NCI-H345 treated with DMSO at 0.1 percent for 48 hours (cell line): Measurements from ENCODE around the gene NR5A1.

Experiments
- DNase-seq: peaks from one replicate; lab custom pipeline; 2025; ENCODE audit not compliant: unreplicated experiment; lab: John Stamatoyannopoulos, UW

NR5A1 gene

DNA sequence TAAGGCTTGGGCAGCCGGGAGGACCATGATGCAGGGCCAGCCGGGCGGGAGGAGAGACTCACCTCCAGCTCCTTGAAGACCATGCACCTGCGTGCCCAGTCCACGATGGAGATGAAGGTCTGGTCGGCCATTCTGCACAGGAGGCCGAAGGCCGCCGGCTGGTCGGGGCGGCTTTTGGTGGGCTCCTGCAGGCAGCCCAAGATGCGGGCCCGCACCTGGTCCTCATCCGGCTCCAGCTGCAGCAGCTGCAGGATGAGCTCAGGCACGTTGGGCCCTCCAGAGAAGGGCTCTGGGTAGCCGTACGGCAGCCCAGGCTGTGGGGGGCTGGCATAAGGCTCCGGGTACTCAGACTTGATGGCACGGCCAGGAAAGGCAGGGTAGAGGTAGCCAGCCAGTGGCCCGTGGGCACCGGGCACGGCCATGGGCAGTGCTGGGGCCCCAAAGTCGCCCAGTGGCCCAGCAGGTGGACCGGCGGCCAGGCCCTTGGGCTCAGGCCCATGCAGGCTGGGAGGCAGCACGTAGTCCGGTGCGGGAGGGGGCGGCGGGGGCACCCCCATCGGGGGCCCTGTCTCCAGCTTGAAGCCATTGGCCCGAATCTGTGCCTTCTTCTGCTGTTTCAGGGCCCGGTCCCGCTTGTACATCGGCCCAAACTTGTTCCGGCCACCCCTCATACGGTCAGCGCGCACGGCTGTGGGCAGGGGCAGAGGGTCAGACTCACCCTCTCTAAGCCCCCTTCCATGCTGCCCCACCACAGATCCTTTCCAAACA lies 7.0 kb downstream of the NR5A1 start:
- DNase-seq, result no peak

DNA sequence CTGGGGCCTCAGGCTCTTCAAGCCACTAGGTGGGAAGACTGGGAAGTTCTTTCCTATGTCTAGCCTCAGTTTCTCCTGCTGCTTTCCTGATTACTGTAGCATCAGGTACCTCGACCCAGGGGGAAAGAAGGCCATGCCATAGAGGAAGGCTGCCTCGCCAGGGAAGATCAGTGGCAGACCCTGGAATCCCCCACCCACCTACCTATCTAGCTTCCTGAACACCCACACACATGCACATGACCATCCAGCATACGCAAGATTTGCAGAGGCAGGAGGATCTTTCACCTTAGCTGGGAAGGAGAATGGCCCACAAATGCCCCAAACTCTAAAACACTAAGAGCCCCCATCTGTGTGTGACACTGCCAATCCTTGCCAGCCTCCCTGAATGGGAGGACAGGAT lies 8.0 kb downstream of the NR5A1 start:
- no peak for DNase-seq

DNA sequence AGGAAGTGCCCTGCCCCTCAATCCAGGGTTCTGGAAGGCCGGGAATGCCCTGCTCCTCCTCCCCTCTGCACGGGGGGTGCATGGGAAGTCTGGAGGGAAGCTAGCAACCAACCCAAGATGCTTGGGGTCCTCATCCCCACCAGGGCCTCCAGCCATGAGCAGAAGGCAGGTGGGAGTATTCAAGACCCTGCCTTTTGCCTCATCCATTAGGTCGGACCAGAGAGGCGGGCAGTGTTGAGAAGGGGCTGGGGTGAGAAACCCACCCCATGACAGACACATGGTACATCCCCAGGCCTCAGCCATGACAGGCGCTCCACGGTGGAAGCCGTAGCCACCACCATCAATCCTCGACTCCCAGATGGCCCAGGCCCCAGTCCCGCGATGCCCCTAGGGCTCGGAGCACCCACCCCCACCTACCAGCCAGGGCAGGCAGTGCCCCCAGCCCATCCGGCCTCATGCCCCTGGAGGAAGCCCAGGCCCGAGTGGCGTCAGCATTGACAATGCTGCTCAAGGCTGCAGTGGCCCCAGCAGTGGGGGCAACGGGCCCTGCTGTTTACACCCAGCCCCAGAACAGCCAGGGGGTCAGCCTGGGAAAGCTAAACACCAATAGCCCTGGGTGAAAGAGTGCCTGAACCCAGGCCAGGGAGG lies 8.6 kb downstream of the NR5A1 start:
- no peak for DNase-seq

DNA sequence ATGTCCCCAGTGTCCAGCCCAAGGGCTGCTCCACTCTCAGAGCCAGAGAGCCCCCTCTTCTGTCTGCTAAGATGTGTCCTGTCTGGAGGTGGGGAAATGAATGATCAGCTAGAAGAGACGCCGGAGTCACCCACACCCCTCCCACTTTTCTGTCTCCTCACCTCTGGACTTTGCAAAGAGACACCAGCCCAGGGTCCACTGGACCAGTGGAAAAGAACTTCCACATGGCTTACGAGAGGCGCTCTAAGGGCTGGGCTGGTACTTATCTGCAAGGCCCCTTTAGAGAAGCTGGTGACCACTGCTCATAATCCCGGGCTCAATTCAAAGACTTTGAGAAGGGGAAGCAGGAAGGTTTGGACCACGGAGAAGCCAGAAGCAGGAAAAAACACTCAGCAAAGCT lies 9.2 kb downstream of the NR5A1 start:
- DNase-seq, result no peak

DNA sequence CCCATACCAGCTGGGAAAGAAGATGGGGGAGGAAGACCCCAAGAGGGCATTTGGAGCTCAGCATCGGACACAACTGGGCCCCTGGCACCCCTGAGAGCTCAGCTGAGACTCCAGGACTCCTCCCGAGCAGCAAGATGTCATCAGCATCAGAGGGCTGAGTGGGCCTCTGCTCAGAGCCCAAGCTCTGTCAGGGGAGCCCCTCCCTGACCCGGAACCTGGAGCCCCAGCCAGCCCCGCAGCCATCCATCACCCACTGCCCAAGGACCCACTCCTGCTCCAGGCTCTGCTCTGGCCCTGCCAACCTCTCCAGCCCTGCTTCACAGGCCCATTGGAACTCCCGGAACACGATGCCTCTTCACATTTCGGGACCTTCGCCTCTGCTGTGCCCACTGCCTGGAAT lies 9.8 kb downstream of the NR5A1 start:
- DNase-seq, result no peak

DNA sequence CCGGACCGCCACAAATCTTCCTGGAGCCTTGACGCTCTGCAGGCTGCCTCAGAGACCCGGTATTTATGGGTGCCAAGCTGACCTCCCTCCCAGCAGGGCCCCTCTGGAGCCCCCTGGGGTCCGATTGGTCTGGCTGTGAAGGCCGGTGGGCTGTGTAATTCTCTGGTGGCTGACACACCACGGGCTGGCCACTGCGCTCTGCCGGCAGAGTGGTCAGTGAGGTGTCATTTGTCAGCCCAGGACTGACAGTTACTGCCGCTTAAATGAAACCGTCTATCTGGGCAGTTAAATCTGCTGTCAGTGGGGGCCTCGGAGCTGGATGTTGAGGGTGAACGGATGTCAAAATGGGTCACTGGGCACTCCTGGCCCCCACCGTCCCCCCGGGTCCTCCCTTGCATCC lies 10.7 kb downstream of the NR5A1 start:
- no peak for DNase-seq

DNA sequence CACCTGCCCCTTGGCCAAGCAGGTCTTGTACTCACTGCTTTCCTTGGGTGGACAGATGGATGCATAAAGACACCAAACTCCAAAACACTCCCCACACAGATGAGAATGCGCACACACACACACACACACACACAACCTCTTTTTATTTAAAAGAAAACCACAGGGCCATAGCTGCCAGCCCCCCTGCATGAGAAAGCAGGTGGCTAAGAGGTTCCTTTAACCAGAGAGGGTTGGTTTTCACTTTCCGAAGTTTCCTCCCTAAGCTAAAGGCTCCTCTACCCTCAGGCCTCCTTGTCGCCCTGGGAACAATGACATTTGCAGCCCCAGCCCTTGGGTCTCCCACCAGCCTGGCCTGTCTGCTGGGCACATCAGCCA lies 11.1 kb downstream of the NR5A1 start:
- DNase-seq, result no peak

DNA sequence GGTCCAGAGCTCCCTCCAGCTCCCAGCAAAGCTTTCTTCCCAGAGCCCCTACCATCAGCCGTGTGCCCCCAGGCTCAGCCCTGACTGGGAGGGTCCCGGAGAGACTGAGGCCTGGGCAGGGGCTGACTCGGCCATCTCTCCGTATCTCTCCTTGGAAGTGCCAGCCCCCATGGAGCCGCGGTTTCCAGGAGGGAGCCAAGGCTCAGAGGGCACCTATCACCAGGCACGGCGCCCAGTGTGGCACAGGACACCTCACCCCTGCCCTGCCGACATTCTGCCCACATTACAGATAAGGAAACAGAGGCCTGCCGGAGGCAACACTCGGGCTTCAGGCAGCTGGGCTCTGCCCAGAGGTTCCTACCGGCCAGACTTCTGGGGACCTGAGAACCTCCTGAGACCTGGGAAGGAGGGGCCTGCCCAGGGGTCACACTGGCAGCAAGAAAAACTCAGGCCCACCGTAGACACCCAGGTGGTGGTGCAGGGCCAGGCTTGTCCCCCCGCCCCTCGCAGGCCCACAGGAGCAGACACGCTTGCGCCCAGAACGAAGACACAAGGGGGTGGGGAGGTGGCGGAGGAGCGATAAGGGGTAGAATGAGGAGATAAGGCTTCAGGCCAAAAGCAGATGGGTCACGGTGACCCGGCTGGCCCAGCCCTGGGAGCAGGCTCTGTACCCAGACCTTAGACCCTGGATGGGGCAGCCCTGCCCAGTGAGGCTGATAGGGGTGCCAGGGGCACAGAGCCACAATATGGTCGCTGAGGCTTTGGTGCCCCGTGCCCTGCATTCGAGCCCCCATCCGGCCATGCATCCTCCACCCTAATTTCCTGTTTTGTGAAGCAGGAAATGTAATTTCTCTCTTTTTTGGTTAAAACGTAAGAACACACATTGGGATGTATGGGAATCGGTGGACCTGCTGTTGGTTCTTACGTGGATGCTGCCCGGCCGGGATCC lies 11.8 kb downstream of the NR5A1 start:
- no peak for DNase-seq

DNA sequence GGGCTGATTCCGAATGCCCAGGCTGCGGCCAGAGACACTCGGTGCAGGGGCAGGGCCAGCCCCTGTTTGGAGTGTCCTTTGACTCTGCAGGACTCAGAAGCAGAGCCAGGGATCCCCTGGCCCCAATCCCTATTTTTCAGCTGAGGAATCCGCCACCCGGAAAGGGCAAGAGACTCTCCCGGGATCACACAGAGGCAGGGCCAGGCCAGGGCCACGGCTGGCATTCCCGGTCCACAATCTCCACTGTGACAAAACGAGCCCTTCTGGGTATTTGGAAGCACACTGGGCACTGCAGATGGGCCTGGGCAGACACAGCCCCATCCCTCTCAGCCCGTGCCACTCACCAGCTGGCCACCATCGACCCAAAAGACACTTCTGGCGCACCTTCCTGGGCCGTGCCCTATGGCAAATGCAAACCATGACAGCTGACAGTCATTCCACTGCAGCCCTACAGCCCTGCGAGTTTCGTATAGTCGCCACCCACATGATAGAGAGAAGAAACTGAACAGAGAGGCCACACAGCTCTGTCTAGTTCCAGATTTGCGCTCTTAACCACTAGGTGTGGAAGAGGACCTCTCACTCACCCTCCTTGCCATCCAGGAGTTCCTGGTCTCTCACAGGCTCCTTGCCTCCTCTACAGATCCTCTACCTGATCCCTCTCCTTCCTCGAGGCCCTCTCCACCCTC lies 13.3 kb downstream of the NR5A1 start:
- no peak for DNase-seq

DNA sequence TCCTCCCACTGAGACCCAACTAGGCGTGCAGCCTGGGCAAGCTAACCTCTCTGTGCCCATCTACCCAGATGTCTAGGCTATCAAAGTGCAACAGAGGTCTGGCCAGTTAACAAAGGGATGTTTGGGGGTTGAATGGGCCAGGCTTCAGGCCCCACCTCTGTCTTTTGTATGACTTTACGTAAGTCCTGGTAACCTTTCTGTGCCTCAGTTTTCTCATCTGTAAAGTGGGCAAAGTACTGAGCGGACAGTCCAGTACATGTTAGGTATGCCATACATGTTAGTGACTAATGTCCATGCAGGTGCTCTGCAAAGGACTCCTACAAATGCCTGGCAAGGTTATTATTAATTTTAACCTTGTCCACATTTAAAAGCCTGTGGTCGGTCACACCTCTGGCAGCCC lies 14.0 kb downstream of the NR5A1 start:
- no peak for DNase-seq

DNA sequence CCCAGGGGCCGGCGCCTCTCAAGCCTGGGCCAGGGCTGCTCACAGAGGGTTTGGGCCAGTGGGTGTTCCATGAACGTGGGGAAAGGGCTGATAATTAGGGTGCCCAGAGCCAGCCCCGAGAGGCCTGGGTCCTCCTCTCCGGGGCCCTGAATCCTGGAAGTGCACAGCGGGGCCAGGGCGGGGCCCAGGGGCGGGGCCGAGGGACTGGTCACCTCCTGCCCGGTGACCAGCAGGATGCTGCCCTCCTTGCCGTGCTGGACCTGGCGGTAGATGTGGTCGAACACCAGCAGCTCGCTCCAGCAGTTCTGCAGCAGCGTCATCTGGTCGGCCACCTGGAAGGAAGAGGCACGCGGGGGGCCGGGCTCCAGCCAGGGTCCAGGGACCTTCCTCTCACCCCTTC lies 14.4 kb downstream of the NR5A1 start:
- DNase-seq, result no peak

DNA sequence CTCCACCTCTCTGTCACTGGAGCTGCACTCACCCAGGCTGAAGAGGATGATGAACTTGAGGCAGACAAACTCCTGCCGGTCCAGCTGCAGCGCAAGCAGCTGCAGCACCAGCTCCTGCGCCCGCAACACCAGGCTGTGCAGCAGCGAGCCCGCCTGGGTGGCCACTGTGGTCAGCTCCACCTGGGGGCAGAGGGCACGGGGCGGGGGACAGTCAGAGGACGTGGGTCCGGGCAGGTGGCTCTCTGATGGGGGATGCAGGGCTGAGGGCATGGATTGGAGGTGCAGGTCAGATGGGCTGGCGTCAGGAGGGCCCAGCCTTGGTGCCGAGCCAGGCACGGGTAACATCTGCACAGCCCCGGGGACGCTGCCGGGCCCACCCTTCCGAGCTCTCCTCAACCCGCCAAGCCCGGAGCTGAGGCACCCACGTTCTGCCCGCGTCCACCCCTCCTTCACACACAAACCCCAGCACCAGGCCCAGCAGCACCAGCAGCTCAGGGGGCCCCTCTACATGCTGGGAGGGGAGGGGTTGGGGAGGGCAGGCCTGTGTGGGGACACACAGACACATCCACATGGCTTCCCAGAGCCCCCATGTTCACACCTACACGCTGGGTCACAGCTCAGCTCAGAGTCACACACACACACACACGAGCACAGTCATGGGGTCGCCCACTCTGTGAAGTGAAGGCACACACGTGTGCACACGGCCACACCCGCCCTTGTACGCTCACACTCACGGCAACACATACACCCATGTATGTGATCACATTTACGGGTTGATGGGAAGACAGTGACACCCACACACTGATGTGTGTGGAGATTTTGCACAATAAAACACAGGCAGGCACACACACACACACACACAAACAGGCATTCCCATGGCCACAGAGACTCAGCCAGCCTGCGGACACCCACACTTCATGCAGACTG lies 15.9 kb downstream of the NR5A1 start:
- no peak for DNase-seq

DNA sequence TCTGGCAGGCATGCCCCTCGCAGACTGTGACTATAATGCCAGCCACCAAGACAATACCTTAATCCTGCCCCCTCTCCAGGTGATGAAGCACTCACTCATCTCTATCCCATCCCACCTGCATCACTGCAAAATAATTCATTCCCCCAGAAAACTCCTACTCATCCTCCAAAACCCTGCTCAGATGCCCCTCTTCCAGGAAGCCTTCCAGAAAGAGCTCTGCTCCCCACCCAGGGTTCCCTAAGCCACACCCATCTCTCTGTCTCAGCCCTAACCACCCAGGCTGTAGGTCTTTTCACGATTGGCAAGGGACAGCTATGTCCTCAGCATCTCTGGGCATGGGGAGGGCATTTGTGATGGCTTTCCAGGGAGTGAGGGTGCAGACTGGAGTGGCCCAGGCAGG lies 17.2 kb downstream of the NR5A1 start:
- no peak for DNase-seq

DNA sequence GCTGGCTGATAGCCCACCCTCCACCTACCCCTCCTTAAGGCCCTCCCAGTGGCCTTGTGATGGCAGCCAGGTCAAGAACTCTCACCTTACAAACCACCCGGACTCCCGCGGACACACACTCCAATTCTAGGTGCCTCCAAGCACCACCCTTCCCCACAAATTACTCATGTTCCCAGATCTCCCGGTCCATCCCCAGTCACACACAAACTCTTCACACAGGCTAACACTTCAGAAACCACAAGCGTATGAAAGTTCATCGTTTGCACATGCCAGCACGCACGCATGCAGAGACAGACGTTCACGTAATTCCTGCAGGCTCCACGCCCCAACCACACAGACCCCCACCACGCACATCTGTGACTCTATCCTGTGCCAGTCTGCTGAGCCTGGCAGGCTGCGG lies 18.0 kb downstream of the NR5A1 start:
- DNase-seq, result no peak

DNA sequence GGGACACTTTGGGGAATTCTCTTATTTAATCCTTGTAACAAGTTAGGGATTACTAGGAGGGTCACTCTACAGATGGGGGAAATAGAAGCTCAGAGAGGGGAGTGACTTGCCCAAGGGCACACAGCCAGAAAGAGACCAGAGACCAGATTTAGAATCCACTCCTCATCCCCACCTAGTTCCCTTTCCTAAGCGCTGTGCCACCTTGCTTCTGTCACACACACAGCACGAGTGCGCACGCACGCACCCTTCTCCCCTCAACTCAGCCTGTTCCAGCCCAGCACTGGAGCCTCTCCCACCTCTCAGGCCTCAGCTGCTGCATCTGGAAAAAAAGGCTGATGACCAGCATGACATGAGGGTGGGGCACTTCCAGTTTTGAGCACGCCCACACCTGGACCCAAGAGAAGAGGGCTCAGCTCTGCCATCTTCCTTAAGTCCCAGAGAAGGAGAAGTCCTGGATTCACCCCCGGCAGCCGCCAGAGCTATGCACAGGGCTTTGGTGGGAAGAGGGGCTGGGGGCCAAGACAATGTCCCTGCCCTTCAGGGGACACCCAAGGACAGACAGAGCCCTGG lies 18.5 kb downstream of the NR5A1 start:
- DNase-seq, result no peak

DNA sequence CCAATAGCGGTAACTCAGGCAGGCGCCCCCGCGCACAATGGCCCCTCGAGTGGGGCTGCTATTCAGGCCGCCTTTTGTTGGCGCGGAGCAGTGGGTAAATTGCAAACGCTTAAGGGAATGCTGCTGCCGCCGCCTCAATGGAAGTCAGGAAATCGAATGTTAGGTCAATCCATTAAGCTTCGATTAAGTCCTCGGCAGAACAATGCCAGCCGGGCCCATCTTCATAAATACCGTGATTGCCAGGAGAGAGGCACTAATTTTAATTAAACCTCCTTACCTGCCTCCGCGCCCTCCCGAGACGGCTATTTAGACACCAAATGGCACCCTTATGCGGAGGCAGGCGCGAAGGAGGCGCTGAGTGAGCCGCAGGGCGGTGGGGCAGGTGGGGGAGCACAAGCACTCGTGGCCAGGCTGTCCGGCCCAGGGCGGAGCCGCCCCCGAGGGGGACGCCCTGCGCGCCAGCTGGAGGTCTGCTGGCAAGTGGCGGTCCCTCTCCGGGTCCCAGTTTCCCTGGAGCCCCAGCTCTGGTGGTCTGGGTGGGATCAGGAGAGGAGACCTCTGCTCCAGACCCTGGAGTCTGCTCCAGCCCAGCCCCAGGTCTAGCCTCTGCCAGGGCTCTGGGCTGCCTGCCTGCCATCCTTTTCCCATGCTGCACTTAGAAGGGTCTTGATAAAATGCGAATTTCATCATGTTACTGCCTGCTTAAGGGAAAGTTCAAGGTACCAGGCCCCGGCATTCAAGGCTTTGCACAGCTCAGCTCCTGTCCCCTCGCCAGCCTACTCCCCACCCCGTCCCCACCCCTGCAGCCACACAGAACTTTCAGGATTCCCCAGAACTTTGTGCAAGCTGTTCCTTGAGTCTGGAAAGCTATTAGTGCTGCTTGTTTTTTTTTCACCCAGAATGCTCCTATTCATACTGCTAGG lies 19.7 kb downstream of the NR5A1 start:
- no peak for DNase-seq

DNA sequence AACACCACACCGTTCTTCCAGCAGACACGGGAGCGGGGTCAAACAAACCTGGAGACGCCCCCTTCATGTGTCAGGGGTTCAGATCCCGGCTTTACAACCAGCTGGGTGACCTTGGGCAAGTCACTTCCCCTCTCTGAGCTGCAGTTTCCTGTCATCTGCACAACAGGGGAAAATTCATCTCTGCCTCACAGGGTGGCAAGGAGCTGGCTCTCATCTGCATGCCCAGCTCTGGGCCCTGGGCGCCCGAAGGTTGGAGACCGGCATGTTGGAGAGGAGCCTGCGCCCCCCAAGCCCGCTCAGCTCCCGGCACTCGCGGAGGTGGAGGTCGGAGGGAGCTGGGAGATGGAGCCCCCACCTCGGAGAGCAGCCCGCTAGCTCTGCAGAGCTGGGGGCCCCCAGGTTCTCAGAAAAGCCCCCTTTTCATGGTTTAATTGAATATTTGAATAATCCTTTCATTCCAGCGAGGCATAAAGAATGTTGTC lies 20.4 kb downstream of the NR5A1 start:
- DNase-seq, result no peak

DNA sequence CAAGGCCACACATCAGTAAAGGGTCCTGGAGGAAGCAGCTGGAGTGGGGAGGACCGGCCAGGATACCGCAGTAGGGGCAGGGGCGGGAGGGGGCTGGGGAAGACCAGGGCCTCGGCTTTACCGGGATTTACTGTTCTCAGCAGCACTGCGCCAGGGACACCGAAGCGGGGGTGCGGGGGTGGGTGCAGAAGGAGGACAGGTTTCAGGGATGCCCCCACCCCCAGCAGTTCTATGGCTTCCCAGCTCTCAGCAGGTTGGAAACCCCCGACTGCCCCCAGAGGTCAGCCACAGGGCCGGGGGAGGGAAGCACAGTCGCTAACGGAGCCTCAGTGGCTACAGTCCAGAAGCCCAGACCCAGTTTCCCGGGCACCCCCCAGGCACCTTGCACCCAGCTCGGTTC lies 21.3 kb downstream of the NR5A1 start:
- DNase-seq, result no peak

DNA sequence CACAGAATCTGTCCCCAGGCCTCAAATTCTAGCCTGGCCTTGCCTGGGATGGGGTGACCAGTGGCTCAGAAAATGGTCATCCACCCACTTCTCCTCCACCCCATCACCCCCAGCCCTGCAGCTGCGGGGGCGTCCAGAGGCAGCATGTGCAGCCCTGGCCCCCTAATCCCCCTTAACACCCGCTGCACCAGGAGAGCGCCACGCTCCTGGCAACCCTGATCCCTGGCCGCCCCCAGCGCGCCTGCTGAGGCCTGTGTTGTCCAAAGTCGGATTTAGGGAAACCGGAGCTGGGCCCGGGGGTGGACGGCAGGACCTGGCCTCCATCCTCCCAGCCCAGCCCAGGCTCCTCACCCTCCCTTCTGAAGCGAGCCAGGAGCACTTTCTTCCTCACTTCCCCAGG lies 22.0 kb downstream of the NR5A1 start:
- no peak for DNase-seq
